Endometrial microvascular endothelial cells (primary cell): ENCODE measurements around the gene C20orf144. TPM values are rescaled to one million over a fixed set of nuclear protein-coding genes. Genes with fewer than 3 reads are reported as not detected.

Experiments used
- in situ Hi-C: cut with HindIII; loops from 2 replicates; pipeline ENCODE4 v1.10.0; 2017; ENCODE audit warnings: low sequenced_read_pairs, low pct_unique_long_range_greater_than_20kb; ENCODE audit errors: inconsistent ontology term
- total RNA-seq: library from RNA; depleted of rRNA; stranded (reverse); fragments of >200 nt; gene quantifications from one replicate; pipeline ENCODE4 v1.2.3, GENCODE V29; 2015; ENCODE audit errors: inconsistent ontology term

Gene C20orf144
- total RNA-seq, 1 donor from 2014 or later, result not detected

DNA sequence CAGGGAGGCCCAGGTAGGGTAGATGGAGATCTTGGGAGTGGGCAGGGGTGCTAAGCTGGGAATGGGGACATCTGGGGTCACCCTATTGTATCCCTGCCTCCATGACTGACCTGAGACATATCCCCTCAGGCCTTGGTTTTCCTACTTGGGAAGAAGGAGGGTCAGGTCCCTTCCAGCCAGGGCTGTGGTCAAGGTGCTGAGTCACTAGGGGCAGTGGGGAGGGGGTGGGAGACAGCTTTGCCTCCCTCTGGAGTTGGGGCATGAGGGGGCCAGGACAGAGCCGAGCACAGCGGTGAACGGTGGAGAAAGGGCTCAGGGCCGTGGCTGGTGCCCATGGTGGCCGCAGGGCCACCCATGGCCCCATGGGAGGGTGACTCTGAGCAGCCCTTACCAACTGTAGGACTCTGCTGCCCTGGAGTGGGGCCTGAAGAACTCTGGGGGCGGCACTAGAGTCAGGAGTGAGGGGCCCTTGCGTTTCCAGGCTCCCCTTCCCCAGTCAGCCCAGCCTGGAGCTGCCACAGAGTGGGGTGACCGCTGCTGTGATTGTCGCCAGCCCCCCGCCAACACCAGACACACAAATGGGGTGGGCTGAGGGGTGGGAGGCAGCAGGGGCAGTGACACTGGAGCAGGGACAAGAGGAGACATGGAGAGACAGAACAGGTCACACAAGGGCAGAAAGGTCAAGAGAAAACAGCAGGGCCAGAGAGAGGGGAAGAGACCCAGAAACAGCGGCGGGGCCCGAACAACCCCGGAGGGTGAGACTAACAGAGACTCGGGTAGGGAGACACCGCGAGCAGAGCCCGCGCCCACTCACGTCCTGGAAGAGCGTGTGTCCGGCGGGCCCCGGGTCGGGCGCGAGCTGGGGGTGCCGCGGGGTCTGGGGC, 11.5 kb downstream of the C20orf144 start:
- in situ Hi-C loops, result no loop called here

DNA sequence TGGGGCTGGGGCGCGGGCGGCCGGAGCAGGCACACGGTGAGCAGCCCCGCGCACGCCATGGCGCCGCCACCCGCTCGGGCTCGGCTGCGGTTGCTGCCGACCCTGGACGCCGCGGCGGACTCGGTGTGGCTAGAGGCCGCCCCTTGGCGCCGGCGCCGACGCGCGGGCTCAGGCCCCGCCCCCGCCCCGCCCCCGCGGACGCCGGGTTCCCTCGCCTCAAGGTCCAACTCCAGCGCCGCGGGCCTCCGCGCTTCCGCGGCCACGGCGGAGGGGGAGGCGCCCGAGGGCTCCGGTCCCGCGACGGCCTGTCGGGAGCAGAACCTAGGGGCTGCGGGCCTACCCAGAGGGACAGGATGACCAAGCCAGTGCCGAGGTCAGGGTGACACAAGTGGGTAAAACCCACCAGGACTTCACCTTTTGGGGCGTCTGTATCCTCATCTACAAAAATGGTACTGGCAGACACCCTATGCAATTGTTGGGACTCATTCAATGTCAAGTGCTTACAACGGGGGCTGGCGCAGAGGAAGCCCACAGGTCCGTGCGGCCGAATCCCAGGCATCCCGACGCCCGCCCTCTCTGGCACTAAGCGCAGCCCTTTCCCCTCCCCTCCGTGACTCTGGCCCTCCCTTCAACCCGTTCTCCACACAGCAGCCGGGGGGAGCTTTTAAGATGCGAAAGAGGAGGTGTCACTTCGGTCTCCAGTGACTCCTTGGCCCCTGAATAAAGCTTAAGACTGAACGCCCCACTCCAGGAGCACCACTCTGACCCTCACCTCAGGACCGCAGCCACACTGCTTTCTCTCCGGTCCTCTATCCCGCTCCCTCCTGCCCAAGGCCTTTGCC, 12.4 kb downstream of the C20orf144 start, which contains the start of gene NECAB3:
Gene NECAB3, minus strand, starts transcription at position 135 of the 842 bp plus-strand sequence. Its CDS starts 76 bp downstream, at position 59.
- in situ Hi-C loops, result no loop called here

DNA sequence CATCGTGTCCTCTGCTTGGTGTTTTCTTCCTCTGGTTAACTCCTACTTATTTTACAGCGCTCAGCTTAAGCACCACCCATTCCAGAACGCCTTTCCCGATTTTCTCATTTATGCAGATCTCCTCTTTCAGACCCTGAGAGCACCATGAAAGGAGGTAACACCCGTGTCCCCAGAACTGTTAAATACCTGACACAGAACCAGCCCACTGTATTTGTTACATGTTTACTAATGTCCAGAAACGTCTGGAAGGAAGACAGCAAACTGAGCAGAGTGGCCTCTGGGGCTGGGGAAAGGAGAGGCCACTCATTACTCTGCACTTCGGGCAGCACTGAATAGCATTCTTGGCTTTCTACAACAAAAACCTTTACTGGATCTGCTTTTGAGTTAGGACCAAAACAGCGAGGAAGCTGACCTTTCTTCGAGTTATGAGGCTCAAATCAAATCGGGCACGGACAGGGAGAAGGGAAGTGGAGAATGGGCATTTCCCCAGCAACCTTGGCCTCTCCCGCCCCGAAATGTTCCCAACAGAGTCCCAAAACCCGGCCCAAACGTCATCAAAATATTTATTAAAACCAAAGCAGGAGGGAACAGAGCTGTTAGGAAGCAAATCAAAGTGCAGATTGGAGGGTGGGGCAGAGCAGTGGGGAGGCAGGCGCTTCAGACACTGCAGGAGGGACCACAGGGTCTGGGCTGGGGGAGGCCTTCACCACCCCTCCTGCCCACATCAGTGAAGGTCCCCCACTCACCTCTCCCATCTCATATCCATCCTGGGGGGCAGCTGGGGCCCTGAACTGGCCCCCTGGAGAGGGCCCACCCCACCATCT, 13.2 kb downstream of the C20orf144 start:
- in situ Hi-C loops, result no loop called here

DNA sequence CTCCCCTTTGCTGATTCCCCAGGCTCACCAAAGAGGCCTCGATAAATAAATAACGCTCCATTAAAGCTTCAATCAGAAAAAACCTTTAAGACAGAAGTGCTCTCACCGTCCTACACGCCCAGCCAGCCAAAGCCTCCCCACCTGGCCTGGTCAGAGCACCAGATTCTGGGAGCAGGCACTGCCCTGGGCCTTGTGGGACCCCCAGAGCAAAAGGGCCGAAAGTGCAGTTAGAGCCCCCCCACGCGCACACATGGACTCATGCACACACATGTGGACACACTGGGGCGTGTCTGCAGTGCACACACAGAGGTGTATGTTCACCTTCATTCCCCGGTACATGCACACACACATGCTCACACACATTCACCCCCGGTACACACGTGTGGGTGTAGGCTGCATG, 14.0 kb downstream of the C20orf144 start:
- in situ Hi-C loops, result no loop called here

DNA sequence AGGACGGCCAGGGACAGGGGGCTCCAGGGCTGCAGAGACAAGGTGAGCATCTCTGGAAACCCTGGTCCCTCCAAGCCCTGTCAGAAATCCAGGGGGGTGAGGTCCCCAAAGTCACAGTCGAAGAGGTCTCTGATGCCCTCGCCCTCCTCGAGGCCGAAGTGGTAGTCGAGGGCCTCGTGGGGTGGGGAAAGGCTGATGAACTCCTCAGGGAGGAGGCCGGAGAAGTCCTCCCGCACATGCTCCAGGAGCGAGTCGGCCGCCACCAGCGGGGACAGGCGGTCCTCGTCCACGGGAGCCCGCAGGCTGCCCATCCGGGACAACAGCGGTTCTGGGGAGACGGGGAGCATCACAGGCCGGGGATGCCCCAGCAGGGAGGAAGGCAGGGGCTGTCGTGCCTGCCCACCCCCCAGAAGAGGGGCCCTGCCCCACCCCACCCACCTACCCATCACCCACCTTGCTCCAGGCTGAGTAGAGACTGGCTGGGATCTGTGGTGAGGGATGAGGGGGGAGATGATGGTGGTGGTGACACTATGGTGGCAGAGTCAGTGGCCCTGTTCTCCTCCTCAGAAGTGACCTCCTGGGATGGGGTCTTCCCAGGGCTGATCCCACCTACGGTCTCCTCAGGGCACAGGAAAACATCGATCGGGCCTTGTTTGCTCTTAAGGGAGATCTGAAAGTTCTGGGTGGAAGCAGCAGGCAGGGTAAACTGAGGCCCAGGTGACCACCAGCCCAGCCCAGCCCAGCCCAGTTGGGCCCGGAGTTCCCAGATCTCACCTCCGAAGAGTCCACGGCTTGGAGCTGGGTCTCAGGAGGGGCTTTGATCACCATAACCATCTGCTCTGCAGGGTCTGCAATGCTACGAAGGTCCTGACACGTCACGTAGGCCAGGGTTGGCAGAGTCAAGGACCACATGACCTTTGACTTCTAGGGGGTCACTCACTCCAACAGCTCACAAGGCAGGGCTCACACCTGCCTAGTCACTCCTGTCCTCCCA, 14.8 kb downstream of the C20orf144 start:
- in situ Hi-C loops, result no loop called here

DNA sequence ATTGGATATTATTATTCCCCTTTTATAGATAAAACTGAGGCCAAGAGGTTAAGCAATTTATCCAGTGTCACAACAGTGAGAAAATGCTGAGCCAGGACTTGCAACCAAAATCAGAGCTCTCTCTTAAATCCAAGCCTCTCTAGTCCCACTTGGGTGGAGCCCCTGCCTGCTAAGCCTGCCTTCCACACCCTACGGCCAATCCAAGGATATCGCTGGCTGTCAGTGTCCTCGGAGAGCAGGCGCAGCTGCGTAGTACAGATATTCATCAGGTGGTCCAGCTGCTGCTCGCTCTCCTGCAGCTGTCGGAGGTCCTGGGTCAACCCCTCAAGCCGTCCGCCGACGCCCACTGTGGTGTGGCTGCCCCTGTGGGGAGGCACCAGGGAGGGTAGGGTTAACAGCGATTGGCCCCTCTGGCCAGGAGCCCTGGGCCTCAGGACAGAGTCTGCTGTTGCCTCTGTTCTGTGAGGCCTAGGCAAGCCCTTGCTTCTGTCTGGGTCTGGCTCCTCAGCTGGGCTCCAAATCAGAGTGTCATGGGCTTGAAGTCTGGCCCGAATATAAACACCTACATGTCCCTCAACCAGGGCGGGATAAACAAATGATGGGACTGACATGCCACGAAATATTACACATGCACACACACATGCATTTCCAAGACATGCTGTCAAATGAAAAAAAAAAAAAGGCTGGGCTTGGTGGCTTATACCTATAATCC, 16.0 kb downstream of the C20orf144 start:
- in situ Hi-C loops, result no loop called here

DNA sequence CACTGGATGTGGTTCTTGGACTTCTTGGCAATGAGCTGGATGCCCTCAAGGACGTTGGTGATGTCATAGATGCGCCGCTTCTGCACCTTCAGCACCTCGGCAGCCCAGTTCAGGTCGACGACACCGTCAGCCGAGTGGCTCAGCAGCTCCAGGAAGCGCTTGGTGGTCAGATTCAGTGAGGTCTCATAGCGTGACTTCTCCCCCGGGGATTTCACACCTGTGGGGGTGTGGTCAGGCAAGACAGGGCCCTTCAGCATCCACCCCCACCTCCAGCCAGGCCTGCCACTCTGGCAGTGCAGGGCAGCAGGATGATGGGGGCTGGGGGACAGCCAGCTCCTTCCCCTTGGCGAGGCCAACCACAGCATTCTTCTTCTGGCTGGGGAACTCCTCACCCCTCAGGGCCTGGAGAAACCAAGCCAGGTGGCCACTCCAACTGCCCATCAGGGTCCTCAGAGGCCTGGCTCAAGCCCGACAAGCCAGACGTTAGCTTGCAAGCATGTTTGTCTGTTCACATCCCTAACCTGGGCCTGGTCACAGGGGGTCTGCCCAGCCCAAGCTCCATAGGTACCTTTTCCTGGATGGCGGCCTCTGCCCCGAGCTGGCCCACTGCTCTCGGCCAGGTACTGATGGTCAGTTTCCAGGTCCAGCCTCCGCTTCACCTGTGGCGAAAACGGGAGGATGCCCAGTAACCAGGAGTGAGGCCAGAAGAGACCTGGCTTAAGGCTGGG, 17.8 kb downstream of the C20orf144 start:
- in situ Hi-C loops, result no loop called here

DNA sequence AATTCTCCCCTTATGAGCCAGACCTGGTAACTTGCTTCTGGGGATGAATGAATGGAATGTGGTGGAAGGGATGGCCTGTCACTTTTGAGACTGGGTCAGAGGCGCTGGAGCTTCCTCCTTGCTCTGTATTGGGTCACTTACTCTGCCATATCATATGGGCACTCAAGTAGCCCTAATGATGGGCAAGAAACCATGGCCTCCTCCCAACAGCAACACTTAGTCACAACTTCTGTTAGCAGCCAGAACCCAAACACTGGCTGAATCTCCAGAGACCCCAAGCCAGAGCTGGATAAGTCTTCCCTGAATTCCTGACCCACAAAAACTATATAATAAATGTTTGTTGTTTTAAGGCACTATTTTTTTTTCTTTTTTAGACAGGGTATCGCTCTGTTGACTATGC, 18.6 kb downstream of the C20orf144 start:
- in situ Hi-C loops, result no loop called here

DNA sequence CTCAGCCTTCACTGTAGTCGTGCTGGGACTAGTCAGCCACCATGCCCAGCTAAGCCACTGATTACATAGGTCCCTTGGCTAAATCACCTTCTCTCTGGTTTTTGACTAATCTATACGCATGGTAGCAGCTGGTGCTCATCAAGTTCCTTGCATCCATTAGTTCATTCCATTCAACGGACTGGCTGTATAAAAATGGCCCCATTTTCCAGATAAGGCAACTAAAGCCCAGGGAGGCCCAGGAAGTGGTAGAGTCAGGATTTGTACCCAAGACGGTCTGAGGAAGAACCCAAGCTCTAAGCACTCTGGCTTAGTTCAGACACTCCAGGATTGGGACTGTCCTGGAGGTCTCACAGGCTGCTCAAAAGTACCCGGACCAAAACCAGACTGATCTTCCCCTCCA, 19.2 kb downstream of the C20orf144 start:
- in situ Hi-C loops, result no loop called here

DNA sequence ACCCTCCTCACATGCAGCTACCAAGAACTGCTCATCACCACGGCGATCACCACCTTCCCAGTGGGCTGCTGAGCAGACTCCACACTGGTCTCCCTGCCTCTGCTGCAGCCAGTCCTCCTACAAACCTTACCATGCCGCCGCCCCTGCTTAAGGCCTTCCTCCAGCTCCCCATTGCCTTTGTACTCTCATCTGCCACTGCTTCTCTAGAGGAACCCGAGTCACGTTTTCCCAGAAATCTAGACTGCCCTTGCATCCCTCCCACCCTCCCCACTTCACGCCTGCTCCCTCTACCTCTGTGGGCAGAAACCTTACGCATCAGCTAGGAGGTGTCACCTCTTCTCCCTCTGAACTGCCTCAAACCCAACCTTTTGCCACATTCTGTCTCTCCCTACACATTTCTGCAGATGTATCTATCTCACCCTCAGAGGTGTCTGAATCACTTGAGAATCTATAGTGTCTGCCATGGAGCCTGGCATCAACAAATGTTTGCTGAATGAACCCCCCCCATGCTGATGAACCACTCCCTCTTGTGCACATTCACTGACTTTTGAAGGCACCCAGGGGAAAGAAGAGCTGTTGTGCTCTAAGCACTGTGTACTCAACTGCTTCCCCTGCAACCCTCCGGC, 19.7 kb downstream of the C20orf144 start:
- in situ Hi-C loops, result no loop called here

DNA sequence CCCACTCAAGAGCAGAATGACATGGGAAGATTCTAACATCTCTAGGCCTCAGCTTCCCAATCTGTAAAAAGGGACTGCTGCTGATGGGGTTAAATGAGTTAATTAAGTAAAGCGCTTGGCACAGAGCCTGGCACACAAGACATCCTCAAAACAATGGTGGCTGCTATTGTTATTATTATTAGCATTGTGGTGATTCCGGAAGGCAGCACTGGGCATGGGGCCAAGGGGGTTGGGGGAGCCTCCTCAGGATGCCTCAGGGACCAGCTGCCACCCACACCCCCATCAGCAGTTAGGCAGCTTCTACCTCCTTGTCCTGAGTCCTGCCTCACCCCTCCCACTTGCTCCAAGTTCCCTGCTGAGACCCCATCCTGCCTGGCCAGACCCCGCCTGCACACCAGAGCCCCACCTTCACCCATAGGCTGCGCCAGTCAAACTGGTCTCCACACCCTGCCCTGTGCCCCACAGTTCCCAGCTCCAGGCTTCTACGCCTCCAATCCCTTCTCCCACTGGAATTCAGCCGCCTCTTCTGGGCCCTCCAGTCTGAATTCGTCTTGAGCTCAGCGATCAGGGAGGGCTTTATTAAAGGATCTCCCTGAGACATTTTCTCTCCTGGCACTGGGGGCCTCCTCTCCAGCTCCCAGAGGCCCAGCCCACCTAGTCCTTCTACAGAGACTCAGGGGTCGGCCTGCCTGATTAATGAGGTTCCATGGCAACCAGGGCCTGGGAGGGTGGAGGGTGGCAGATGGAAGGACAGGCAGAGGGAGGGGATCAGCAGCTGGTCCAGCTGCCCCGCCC, 22.6 kb downstream of the C20orf144 start:
- in situ Hi-C loops, result no loop called here

DNA sequence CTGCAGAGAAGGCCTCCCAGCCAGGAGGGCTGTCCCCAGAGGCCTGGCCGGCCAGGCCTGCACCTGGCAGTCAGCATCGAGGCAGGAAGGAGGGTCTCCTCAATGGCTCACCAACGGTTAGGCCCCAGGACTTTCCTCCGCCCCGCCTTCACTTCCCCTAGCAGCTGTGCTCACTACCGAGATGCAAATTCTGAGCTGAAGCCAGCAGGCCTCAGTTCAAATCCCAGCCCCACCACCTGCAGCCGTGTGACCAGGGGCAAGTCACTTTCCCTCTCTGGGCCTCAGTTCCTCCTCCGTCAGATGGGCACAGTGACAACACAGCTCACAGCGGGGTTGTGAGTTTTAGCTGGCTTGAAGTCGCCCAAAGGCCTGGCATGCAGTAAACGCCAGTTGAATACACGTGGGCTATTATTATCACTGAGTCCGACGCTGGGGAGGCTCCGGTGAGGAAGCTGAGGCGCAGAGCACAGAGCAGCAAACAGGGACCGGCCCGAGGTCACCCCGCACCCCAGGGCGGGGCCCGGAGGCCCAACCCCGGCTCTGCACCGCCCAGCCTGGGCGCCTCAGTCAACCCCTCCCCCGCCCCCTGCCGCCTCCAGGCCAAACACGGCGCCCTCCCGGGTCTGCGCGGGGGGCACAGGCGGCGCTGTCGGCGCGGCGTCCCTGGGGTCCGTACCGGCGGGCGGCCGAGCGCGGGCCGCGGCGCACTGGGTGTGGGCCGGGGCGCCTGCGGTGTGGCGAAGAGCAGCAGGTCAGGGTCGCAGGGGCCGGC, 23.4 kb downstream of the C20orf144 start:
- in situ Hi-C loops, result no loop called here

DNA sequence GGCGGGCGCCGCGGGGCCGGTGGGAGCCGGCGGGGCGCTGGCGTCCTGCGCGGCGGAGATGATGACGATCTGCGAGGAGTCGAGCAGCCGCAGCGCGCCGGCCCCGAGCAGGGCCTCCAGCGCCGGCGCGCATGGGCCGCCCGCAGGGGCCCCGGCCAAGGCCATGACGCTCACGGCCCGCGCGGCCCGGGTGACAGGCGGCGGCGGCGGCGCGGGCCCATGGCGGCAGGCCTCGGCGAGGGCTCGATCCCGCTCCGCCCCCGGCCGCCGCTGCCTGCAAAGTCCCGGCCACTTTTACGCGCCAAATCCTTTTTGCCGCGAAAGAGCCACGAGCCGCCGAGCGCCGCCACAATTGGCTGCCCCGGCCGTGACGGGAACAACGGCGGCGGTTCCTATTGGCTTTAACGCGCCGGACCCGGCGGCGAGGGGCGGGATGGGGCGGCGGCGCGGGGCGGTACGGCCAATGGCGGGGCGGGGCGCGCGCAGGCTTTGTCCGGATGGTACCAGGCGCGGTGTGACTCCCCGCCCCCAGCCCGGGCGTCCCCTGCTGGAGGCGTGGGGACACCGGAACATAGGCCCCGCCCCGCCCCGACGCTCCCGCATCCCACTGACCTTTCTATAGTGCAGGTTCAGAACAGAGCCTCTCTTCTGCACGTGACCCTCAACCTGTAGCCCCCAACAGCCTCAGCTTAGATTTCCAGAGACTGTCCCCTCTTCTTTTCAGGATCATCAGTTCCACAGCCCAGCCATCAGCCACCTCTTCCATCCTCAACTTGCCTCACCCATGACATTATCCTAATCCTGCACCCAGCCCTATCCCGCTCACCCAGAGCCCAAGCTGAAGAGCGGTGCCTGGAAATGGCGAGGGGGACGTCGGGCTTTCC, 24.2 kb downstream of the C20orf144 start, which contains the start of gene E2F1:
Gene E2F1, minus strand, starts transcription at position 286 of the 884 bp plus-strand sequence. Its CDS starts 121 bp downstream, at position 165.
- in situ Hi-C loops, result no loop called here

DNA sequence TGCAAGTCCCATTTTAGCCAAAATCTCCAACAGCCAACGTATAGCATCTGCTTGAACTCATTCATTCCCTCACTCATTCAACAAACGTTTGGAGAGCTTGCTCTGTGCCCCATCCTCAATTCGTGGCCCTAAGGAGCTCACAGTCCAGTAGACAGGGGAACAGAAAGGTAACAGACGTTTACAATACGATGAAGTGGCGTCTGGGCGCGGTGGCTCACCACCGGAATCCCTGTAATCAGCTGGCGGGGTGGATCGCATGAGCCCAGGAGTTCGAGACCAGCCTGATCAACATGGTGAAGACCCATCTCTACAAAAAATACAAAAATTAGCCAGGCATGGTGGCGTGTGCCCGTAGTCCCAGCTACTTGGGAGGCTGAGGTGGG, 24.8 kb downstream of the C20orf144 start:
- in situ Hi-C loops, result no loop called here
